MCF 10A (cell line): ENCODE measurements around the gene SUOX. TPM values are rescaled to one million over a fixed set of nuclear protein-coding genes. Genes with fewer than 3 reads are reported as not detected.

ENCODE experiments used
- BruUV-seq: library from RNA; stranded (reverse); fragments of 400-500 nt; replicated peaks from 2 replicates; lab custom pipeline; 2021; lab: Mats Ljungman, UMichigan
- CTCF ChIA-PET: fragments of 300-600 bp; sonication (Branson Sonifier 250); formaldehyde crosslinking; extraction: SDS; loops from one replicate; lab custom pipeline; 2021; ENCODE audit warnings: antibody characterized with exemption, inconsistent platforms; lab: Yijun Ruan, JAX
- POLR2A ChIA-PET: fragments of 300-600, 350-650 bp; sonication (Branson Sonifier 250); formaldehyde crosslinking; extraction: SDS; loops from one replicate; lab custom pipeline; 2020; ENCODE audit warnings: antibody characterized with exemption, inconsistent platforms; lab: Yijun Ruan, JAX
- DNase-seq: peaks from one replicate; pipeline ENCODE4 v3.0.0-alpha.2; 2018; ENCODE audit not compliant: unreplicated experiment
- H3K27ac Mint-ChIP-seq: one replicate; pipeline ENCODE4 v1.8.0; 2022; ENCODE audit warnings: mild to moderate bottlenecking, low read depth, mixed read lengths; ENCODE audit not compliant: unreplicated experiment
- H3K27me3 Mint-ChIP-seq: one replicate; pipeline ENCODE4 v1.8.0; 2022; ENCODE audit warnings: mixed read lengths; ENCODE audit not compliant: insufficient read depth, unreplicated experiment
- H3K36me3 Mint-ChIP-seq: one replicate; pipeline ENCODE4 v1.8.0; 2022; ENCODE audit warnings: mild to moderate bottlenecking, moderate library complexity, mixed read lengths; ENCODE audit not compliant: insufficient read depth, unreplicated experiment
- H3K4me1 Mint-ChIP-seq: one replicate; pipeline ENCODE4 v1.8.0; 2022; ENCODE audit warnings: mixed read lengths; ENCODE audit not compliant: insufficient read depth, unreplicated experiment
- H3K4me3 Mint-ChIP-seq: one replicate; pipeline ENCODE4 v1.8.0; 2022; ENCODE audit warnings: mild to moderate bottlenecking, moderate library complexity, mixed read lengths; ENCODE audit not compliant: unreplicated experiment
- H3K9me3 Mint-ChIP-seq: one replicate; pipeline ENCODE4 v1.8.0; 2022; ENCODE audit warnings: mixed read lengths; ENCODE audit not compliant: unreplicated experiment
- intact Hi-C: fragments of 100-400 bp; cut with micrococcal nuclease; formaldehyde crosslinking; loops from 2 replicates; pipeline ENCODE4 v1.14.1; 2022
- total RNA-seq: library from RNA; stranded (reverse); gene quantifications from 2 replicates; pipeline ENCODE4 v1.2.3, GENCODE V29; 2022
- TF ChIP-seq, protein P1 (sequence below): fragments of 200-600 bp; IDR thresholded peaks from one replicate; pipeline ENCODE4 v1.8.0; 2022; ENCODE audit warnings: antibody characterized with exemption, mild to moderate bottlenecking; ENCODE audit not compliant: unreplicated experiment

Gene SUOX
- total RNA-seq, 1 experiment from 2014 or later: 6.3 TPM

DNA sequence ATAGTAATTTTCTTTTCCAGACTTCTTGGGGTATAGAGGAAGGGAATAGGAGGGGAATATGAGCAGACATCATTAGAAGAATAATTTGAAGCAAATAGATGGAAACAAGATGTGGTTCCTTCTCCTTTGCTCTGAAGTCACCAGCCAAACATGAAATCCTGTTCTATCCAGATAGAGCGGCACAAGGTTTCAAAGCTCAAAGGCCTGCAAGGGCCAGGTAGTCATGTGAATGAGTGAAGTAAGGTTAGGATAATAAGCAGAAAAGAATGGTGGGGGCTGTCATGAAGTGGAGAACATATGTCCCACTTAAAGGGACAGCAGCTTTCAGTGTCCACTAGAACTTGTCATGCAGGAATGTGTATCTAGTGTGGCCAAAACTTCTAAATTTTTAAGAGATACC is 21.3 kb downstream of the SUOX start:
- ChIA-PET CTCF (interaction anchor here (1.3 to 1.4 kb wide), 3 partner anchors 9 to 29 kb away, joined by 3 to 4 read pairs (median 3); no protein-coding TSS in a partner anchor), POLR2A (no interaction called here)
- no peak for DNase-seq
- intact Hi-C loops: no loop called here
- H3K9me3 Mint-ChIP-seq: no peaks in the 10 kb centered on the region
- no TSS peak for BruUV-seq
- no peaks in the 10 kb centered on the region for H3K27me3 Mint-ChIP-seq
- TF ChIP-seq, protein P1, sequence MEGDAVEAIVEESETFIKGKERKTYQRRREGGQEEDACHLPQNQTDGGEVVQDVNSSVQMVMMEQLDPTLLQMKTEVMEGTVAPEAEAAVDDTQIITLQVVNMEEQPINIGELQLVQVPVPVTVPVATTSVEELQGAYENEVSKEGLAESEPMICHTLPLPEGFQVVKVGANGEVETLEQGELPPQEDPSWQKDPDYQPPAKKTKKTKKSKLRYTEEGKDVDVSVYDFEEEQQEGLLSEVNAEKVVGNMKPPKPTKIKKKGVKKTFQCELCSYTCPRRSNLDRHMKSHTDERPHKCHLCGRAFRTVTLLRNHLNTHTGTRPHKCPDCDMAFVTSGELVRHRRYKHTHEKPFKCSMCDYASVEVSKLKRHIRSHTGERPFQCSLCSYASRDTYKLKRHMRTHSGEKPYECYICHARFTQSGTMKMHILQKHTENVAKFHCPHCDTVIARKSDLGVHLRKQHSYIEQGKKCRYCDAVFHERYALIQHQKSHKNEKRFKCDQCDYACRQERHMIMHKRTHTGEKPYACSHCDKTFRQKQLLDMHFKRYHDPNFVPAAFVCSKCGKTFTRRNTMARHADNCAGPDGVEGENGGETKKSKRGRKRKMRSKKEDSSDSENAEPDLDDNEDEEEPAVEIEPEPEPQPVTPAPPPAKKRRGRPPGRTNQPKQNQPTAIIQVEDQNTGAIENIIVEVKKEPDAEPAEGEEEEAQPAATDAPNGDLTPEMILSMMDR: no peak
- no peaks in the 10 kb centered on the region for H3K36me3 Mint-ChIP-seq
- no peak overlapping the region for H3K27ac Mint-ChIP-seq
- H3K4me3 Mint-ChIP-seq: no peak overlapping the region
- no peaks in the 10 kb centered on the region for H3K4me1 Mint-ChIP-seq

DNA sequence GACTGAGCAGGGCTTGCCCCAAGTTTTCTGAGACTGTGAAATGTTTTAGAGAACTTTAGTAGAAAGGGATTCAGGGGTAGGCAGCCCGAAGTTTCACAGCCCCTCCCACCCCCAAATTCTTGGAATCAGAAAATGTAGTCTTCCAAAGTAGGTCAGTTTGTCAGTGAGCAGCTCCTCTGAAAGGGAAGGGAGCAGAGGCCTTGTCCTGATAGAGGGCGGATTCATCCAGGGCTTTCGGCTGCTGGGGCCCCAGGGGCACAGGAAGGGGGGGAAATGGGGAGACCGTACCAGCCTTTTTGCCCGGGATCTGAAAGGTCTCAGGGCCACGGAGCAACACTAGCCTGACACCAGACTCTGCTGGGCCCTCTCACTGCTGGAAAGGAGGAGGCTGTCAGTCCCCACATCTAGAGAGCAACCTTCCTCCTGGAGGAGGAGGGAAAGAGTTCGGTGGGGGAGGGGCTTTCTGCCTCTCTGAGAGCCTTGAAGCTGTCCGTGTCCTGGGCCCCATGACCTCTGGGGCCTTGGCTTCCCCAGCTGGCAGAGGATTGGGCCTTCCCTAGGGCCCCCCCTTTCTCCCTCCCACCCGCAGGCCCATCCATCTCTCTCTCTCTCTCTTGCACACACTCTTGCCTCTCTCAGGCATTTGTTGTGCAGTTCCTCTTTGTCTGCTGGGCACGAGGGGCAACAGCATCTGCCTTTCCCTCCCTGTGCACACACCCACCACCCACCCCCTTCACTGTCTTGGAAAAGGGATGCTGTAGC is 23.5 kb downstream of the SUOX start, which contains the start of gene IKZF4:
IKZF4 (plus strand) TSS at position 621 of the 762 bp plus-strand sequence. CDS start 451 bp downstream, outside the sequence.
- Mint-ChIP-seq H3K4me1 (no peaks in the 10 kb centered on the region), H3K4me3 (no peak within 1 kb of the TSS)
- no TSS peak for BruUV-seq

DNA sequence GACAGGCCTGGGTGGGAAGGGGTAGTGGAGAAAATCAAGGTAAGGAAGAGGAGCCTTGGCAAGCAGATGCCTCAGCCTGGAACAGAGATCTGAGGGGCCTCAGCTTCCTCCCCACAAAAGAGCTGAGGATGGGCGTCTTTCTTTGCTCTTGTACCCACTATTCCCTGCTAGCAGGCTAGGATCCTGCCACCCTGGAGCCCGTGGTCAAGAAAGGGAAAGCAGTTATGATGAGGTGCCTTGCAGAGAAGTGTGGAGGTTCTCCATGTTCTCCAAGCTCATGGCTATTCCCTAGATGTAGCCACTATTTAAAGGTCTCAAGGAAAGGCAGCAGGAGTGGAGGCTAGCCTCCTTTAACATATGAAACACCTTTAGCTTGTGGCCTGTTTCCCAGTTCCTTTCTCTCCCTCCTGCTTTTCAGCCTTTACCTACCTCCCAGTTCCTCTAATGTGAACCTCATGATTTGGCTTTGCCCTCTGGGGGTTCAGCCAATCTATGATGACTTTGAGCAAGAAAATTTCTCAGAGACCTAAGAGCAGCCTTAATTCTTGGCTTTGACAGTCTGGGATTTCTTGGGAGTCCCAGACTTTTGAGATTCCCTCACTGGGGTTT is 24.9 kb downstream of the SUOX start:
- intact Hi-C loops: no loop called here
- Mint-ChIP-seq H3K4me1 (no peaks in the 10 kb centered on the region), H3K36me3 (peaks cover 6% of the 10 kb centered on the region), H3K4me3 (no peak overlapping the region), H3K27me3 (no peaks in the 10 kb centered on the region), H3K27ac (no peak overlapping the region), H3K9me3 (no peaks in the 10 kb centered on the region)
- BruUV-seq: no TSS peak
- no peak for DNase-seq
- CTCF ChIA-PET: no interaction called here
- TF ChIP-seq, protein P1: no peak
- POLR2A ChIA-PET: interaction anchor here (0.8 kb wide), 1 partner anchor 19 kb away, joined by 3 read pairs; no protein-coding TSS in a partner anchor

More for the DNA sequence above, 23.5 kb downstream of the SUOX start, which contains the start of gene IKZF4:
- no peak for DNase-seq
- Mint-ChIP-seq H3K36me3 (peaks cover 6% of the 10 kb centered on the region), H3K27ac (no peak within 1 kb of the TSS), H3K9me3 (no peaks in the 10 kb centered on the region), H3K27me3 (no peaks in the 10 kb centered on the region)
- TF ChIP-seq, protein P1: no peak
- intact Hi-C loops: no loop called here
- POLR2A ChIA-PET: interaction anchor here (1.1 kb wide), 1 partner anchor 9 kb away, joined by 3 read pairs; no protein-coding TSS in a partner anchor
- CTCF ChIA-PET: interaction anchor here (0.6 to 2.7 kb wide), 2 partner anchors 9 to 25 kb away, joined by 3 to 8 read pairs; no protein-coding TSS in a partner anchor
